Suprapubic skin (tissue), 4 donors: ENCODE data around the gene A2ML1. TPM values are rescaled to one million over a fixed set of nuclear protein-coding genes. Genes with fewer than 3 reads are reported as not detected.

ENCODE experiments used
- DNase-seq, 2 donors: peaks; one replicate each; pipeline ENCODE4 v3.0.0-alpha.2; 2019; ENCODE audit warnings: low spot score in 2 of 2
- H3K27ac ChIP-seq: fragments of 200-600 bp; sonication (generic); one replicate; pipeline ENCODE4 v1.5.1; 2019
- H3K27me3 ChIP-seq: fragments of 200-600 bp; sonication (generic); one replicate; pipeline ENCODE4 v1.5.1; 2019
- H3K36me3 ChIP-seq: fragments of 200-600 bp; sonication (generic); one replicate; pipeline ENCODE4 v1.5.1; 2019
- H3K4me1 ChIP-seq: fragments of 200-600 bp; sonication (generic); one replicate; pipeline ENCODE4 v1.5.1; 2019
- H3K4me3 ChIP-seq: fragments of 200-600 bp; sonication (generic); one replicate; pipeline ENCODE4 v1.5.1; 2019; ENCODE audit warnings: mild to moderate bottlenecking
- H3K9me3 ChIP-seq: fragments of 200-600 bp; sonication (generic); one replicate; pipeline ENCODE4 v1.5.1; 2019
- CTCF ChIP-seq, 2 donors: fragments of 200-600 bp in 1 of 2; fragments of 450-650 bp in 1 of 2; sonication (generic) in 1 of 2; IDR thresholded peaks; one replicate each; pipeline ENCODE4 v1.5.1; 2016 to 2019; ENCODE audit warnings: antibody characterized with exemption in 2 of 2, mild to moderate bottlenecking in 1 of 2, moderate library complexity in 1 of 2
- EP300 ChIP-seq: sonication (generic); formaldehyde crosslinking; IDR thresholded peaks from one replicate; pipeline ENCODE4 v1.6.1; 2017; ENCODE audit warnings: antibody characterized with exemption
- POLR2A ChIP-seq, 2 donors: fragments of 450-650 bp; IDR thresholded peaks; one replicate each; pipeline ENCODE4 v1.6.1; 2017; ENCODE audit warnings: antibody characterized with exemption in 2 of 2, mild to moderate bottlenecking in 2 of 2, moderate library complexity in 2 of 2
- POLR2AphosphoS5 ChIP-seq, 3 donors: sonication (generic); formaldehyde crosslinking; IDR thresholded peaks; one replicate each; pipeline ENCODE4 v1.6.1; 2017; ENCODE audit warnings: antibody characterized with exemption in 3 of 3
- WGBS: methylation state at CpG from one replicate; pipeline ENCODE4 v1.1.5; 2018; 5-methylcytosine and 5-hydroxymethylcytosine counted together
- total RNA-seq, 4 donors: library from RNA; depleted of rRNA; stranded (reverse); fragments of >200 nt; gene quantifications; one replicate each; pipeline ENCODE4 v1.1.0, GENCODE V29; 2016

A2ML1 gene
- total RNA-seq, 4 donors from 2014 or later: 166 to 268 (median 218) TPM

GRCh38 chr12:8876887-8877286, 54.5 kb downstream of the A2ML1 start:
- Histone ChIP-seq H3K27ac (no peak overlapping the region), H3K4me3 (no peak overlapping the region), H3K36me3 (no peaks in the 10 kb centered on the region), H3K27me3 (no peaks in the 10 kb centered on the region), H3K4me1 (no peaks in the 10 kb centered on the region), H3K9me3 (no peaks in the 10 kb centered on the region)
- TF ChIP-seq POLR2AphosphoS5 (IDR thresholded peaks at IDR 0.05): no peak
- no peak for TF ChIP-seq POLR2A (IDR thresholded peaks at IDR 0.05)
- no peak for TF ChIP-seq CTCF (IDR thresholded peaks at IDR 0.05)
- no peak for TF ChIP-seq EP300
- no peak for DNase-seq
- WGBS: 42% methylated on average over 4 of the region's 4 CpGs

- Histone ChIP-seq H3K9me3 (no peaks in the 10 kb centered on the region), H3K27ac (no peak overlapping the region), H3K36me3 (no peaks in the 10 kb centered on the region), H3K27me3 (no peaks in the 10 kb centered on the region), H3K4me3 (no peak overlapping the region), H3K4me1 (no peaks in the 10 kb centered on the region)
- WGBS: 86% methylated on average over 6 of the region's 6 CpGs
- no peak for DNase-seq
- TF ChIP-seq POLR2AphosphoS5 (IDR thresholded peaks at IDR 0.05): no peak
- TF ChIP-seq CTCF (IDR thresholded peaks at IDR 0.05): no peak
- no peak for TF ChIP-seq POLR2A (IDR thresholded peaks at IDR 0.05)
- no peak for TF ChIP-seq EP300
Observed at GRCh38 chr12:8886502-8887284, 64.3 kb downstream of the A2ML1 start.

GRCh38 chr12:8887285-8887715, 64.9 kb downstream of the A2ML1 start:
- H3K4me1 ChIP-seq: no peaks in the 10 kb centered on the region
- WGBS: 83% methylated on average over 4 of the region's 4 CpGs
- TF ChIP-seq EP300 (no peak), POLR2A (IDR thresholded peaks at IDR 0.05) (no peak), POLR2AphosphoS5 (IDR thresholded peaks at IDR 0.05) (no peak), CTCF (IDR thresholded peaks at IDR 0.05) (no peak)
- no peaks in the 10 kb centered on the region for H3K27me3 ChIP-seq
- no peak overlapping the region for H3K27ac ChIP-seq
- H3K36me3 ChIP-seq: no peaks in the 10 kb centered on the region
- H3K9me3 ChIP-seq: no peaks in the 10 kb centered on the region
- no peak overlapping the region for H3K4me3 ChIP-seq
- DNase-seq: no peak

- H3K4me1 ChIP-seq: no peaks in the 10 kb centered on the region
- H3K36me3 ChIP-seq: no peaks in the 10 kb centered on the region
- no peaks in the 10 kb centered on the region for H3K9me3 ChIP-seq
- H3K27me3 ChIP-seq: no peaks in the 10 kb centered on the region
- TF ChIP-seq POLR2A (IDR thresholded peaks at IDR 0.05) (no peak), POLR2AphosphoS5 (IDR thresholded peaks at IDR 0.05) (no peak), CTCF (IDR thresholded peaks at IDR 0.05) (peak; percentile 63 to 75), EP300 (no peak)
- H3K27ac ChIP-seq: no peak overlapping the region
- WGBS: 31% methylated on average over 14 of the region's 14 CpGs
- peak overlapping the region; percentile 53 for H3K4me3 ChIP-seq
- DNase-seq: peak in 1 of 2 donors; percentile 67
Observed at GRCh38 chr12:8890313-8891085, 68.1 kb downstream of the A2ML1 start.

GRCh38 chr12:8891976-8892375, 69.6 kb downstream of the A2ML1 start:
- Histone ChIP-seq H3K4me3 (no peak overlapping the region), H3K9me3 (no peaks in the 10 kb centered on the region), H3K27ac (no peak overlapping the region), H3K36me3 (no peaks in the 10 kb centered on the region), H3K27me3 (no peaks in the 10 kb centered on the region), H3K4me1 (no peaks in the 10 kb centered on the region)
- no peak for TF ChIP-seq EP300
- no peak for TF ChIP-seq POLR2A (IDR thresholded peaks at IDR 0.05)
- no peak for TF ChIP-seq POLR2AphosphoS5 (IDR thresholded peaks at IDR 0.05)
- no peak for TF ChIP-seq CTCF (IDR thresholded peaks at IDR 0.05)
- no peak for DNase-seq
- 97% methylated on average over 3 of the region's 3 CpGs for WGBS
